Suprapubic skin (tissue), 4 donors: ENCODE results near the gene RALGPS1. TPM values are rescaled to one million over a fixed set of nuclear protein-coding genes. Genes with fewer than 3 reads are reported as not detected.

ENCODE experiments used
- DNase-seq, 2 donors: peaks; one replicate each; pipeline ENCODE4 v3.0.0-alpha.2; 2019; ENCODE audit warnings: low spot score in 2 of 2
- H3K27ac ChIP-seq: fragments of 200-600 bp; sonication (generic); one replicate; pipeline ENCODE4 v1.5.1; 2019
- H3K27me3 ChIP-seq: fragments of 200-600 bp; sonication (generic); one replicate; pipeline ENCODE4 v1.5.1; 2019
- H3K36me3 ChIP-seq: fragments of 200-600 bp; sonication (generic); one replicate; pipeline ENCODE4 v1.5.1; 2019
- H3K4me1 ChIP-seq: fragments of 200-600 bp; sonication (generic); one replicate; pipeline ENCODE4 v1.5.1; 2019
- H3K4me3 ChIP-seq: fragments of 200-600 bp; sonication (generic); one replicate; pipeline ENCODE4 v1.5.1; 2019; ENCODE audit warnings: mild to moderate bottlenecking
- H3K9me3 ChIP-seq: fragments of 200-600 bp; sonication (generic); one replicate; pipeline ENCODE4 v1.5.1; 2019
- CTCF ChIP-seq, 2 donors: fragments of 200-600 bp in 1 of 2; fragments of 450-650 bp in 1 of 2; sonication (generic) in 1 of 2; IDR thresholded peaks; one replicate each; pipeline ENCODE4 v1.5.1; 2016 to 2019; ENCODE audit warnings: antibody characterized with exemption in 2 of 2, mild to moderate bottlenecking in 1 of 2, moderate library complexity in 1 of 2
- EP300 ChIP-seq: sonication (generic); formaldehyde crosslinking; IDR thresholded peaks from one replicate; pipeline ENCODE4 v1.6.1; 2017; ENCODE audit warnings: antibody characterized with exemption
- POLR2A ChIP-seq, 2 donors: fragments of 450-650 bp; IDR thresholded peaks; one replicate each; pipeline ENCODE4 v1.6.1; 2017; ENCODE audit warnings: antibody characterized with exemption in 2 of 2, mild to moderate bottlenecking in 2 of 2, moderate library complexity in 2 of 2
- POLR2AphosphoS5 ChIP-seq, 3 donors: sonication (generic); formaldehyde crosslinking; IDR thresholded peaks; one replicate each; pipeline ENCODE4 v1.6.1; 2017; ENCODE audit warnings: antibody characterized with exemption in 3 of 3
- WGBS: methylation state at CpG from one replicate; pipeline ENCODE4 v1.1.5; 2018; 5-methylcytosine and 5-hydroxymethylcytosine counted together
- total RNA-seq, 4 donors: library from RNA; depleted of rRNA; stranded (reverse); fragments of >200 nt; gene quantifications; one replicate each; pipeline ENCODE4 v1.1.0, GENCODE V29; 2016

RALGPS1 gene
- total RNA-seq, 4 donors from 2014 or later = 14.8 to 86.7 (median 21.4) TPM

GRCh38 chr9:127208416-127208815, 293.8 kb downstream of the RALGPS1 start:
- no peak overlapping the region for H3K27ac ChIP-seq
- H3K4me1 ChIP-seq = peaks cover 3% of the 10 kb centered on the region
- H3K9me3 ChIP-seq = no peaks in the 10 kb centered on the region
- no peak for DNase-seq
- no peaks in the 10 kb centered on the region for H3K27me3 ChIP-seq
- 96% methylated on average over 8 of the region's 8 CpGs for WGBS
- no peak for TF ChIP-seq EP300
- no peak for TF ChIP-seq CTCF (IDR thresholded peaks at IDR 0.05)
- H3K36me3 ChIP-seq = no peaks in the 10 kb centered on the region
- H3K4me3 ChIP-seq = no peak overlapping the region

- no peak overlapping the region for H3K27ac ChIP-seq
- no peaks in the 10 kb centered on the region for H3K9me3 ChIP-seq
- DNase-seq = no peak
- H3K36me3 ChIP-seq = no peaks in the 10 kb centered on the region
- H3K4me3 ChIP-seq = no peak overlapping the region
- 86% methylated on average over 6 of the region's 7 CpGs for WGBS
- no peaks in the 10 kb centered on the region for H3K27me3 ChIP-seq
- TF ChIP-seq POLR2A (IDR thresholded peaks at IDR 0.05) (no peak), CTCF (IDR thresholded peaks at IDR 0.05) (no peak), EP300 (no peak), POLR2AphosphoS5 (IDR thresholded peaks at IDR 0.05) (no peak)
- peaks cover 3% of the 10 kb centered on the region for H3K4me1 ChIP-seq
These were observed 294.6 kb downstream of the RALGPS1 start for GRCh38 chr9:127209220-127209619.

- no peaks in the 10 kb centered on the region for H3K36me3 ChIP-seq
- H3K4me1 ChIP-seq = peaks cover 11% of the 10 kb centered on the region
- no peaks in the 10 kb centered on the region for H3K27me3 ChIP-seq
- DNase-seq = no peak
- TF ChIP-seq EP300 (no peak), POLR2AphosphoS5 (IDR thresholded peaks at IDR 0.05) (no peak), POLR2A (IDR thresholded peaks at IDR 0.05) (no peak), CTCF (IDR thresholded peaks at IDR 0.05) (no peak)
- H3K27ac ChIP-seq = no peak overlapping the region
- H3K4me3 ChIP-seq = no peak overlapping the region
- WGBS = 75% methylated on average over 18 of the region's 18 CpGs
- no peaks in the 10 kb centered on the region for H3K9me3 ChIP-seq
These were observed 295.5 kb downstream of the RALGPS1 start for GRCh38 chr9:127209948-127210640.

- 92% methylated on average over 16 of the region's 20 CpGs for WGBS
- DNase-seq = peak in 1 of 2 donors; percentile 39
- TF ChIP-seq CTCF (IDR thresholded peaks at IDR 0.05) (no peak), POLR2AphosphoS5 (IDR thresholded peaks at IDR 0.05) (no peak), POLR2A (IDR thresholded peaks at IDR 0.05) (no peak), EP300 (no peak)
- Histone ChIP-seq H3K36me3 (no peaks in the 10 kb centered on the region), H3K4me1 (peaks cover 15% of the 10 kb centered on the region), H3K9me3 (no peaks in the 10 kb centered on the region), H3K27ac (no peak overlapping the region), H3K4me3 (no peak overlapping the region), H3K27me3 (no peaks in the 10 kb centered on the region)
These were observed 296.5 kb downstream of the RALGPS1 start for GRCh38 chr9:127210851-127211730.

- no peaks in the 10 kb centered on the region for H3K9me3 ChIP-seq
- H3K36me3 ChIP-seq = no peaks in the 10 kb centered on the region
- TF ChIP-seq POLR2AphosphoS5 (IDR thresholded peaks at IDR 0.05) (no peak), EP300 (no peak), POLR2A (IDR thresholded peaks at IDR 0.05) (no peak), CTCF (IDR thresholded peaks at IDR 0.05) (no peak)
- H3K27me3 ChIP-seq = no peaks in the 10 kb centered on the region
- H3K27ac ChIP-seq = no peak overlapping the region
- 96% methylated on average over 7 of the region's 11 CpGs for WGBS
- no peak overlapping the region for H3K4me3 ChIP-seq
- H3K4me1 ChIP-seq = peaks cover 15% of the 10 kb centered on the region
- peak in 1 of 2 donors; percentile 55 for DNase-seq
These were observed 297.4 kb downstream of the RALGPS1 start for GRCh38 chr9:127211983-127212382.
